Measurements from ENCODE around the gene EYS. TPM values are rescaled to one million over a fixed set of nuclear protein-coding genes. Genes with fewer than 3 reads are reported as not detected.

EYS gene
- total RNA-seq, 1 donor from 2014 or later = 0.06 TPM

DNA sequence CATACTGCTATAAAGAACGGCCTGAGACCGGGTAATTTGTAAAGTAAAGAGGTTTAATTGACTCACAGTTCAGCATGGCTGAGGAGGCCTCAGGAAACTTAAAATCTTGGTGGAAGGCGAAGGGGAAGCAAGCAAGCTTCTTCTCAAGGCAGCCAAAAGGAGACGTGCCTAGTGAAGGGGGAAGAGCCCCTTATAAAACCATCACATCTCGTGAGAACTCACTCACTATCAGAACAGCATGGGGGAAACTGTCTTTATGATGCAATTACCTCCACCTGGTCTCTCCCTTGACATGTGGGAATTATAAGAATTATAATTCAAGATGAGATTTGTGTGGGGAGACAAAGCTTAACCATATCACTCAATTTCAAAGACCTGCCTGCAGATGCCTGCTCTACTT, 447.0 kb downstream of the EYS start:
- TF ChIP-seq, protein P1, sequence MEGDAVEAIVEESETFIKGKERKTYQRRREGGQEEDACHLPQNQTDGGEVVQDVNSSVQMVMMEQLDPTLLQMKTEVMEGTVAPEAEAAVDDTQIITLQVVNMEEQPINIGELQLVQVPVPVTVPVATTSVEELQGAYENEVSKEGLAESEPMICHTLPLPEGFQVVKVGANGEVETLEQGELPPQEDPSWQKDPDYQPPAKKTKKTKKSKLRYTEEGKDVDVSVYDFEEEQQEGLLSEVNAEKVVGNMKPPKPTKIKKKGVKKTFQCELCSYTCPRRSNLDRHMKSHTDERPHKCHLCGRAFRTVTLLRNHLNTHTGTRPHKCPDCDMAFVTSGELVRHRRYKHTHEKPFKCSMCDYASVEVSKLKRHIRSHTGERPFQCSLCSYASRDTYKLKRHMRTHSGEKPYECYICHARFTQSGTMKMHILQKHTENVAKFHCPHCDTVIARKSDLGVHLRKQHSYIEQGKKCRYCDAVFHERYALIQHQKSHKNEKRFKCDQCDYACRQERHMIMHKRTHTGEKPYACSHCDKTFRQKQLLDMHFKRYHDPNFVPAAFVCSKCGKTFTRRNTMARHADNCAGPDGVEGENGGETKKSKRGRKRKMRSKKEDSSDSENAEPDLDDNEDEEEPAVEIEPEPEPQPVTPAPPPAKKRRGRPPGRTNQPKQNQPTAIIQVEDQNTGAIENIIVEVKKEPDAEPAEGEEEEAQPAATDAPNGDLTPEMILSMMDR (conservative IDR thresholded peaks at IDR 0.05; ENCODE audit: low read depth, low read length) = no peak
- no peak overlapping the region for H3K4me3 ChIP-seq (ENCODE audit: low read depth, low read length)
- DNase-seq (ENCODE audit: low read depth) = no peak

DNA sequence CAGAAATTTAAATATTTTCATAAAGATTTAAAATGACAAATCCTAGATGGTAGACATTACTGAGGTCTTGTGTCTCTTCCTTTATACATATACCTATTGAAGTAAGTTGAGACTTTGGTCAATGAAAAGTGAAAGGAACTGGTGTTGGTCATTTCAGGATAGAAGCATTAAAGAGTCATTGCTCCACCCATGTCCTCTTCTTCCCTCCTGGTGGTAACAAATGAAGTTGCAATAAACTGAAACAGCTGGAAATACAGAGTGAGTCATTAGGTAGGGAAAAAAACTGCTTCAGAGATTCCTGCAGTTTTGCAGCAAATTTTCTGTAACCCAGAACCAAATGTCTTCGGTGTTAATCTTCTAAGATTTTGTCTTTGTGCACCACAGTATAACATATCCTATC, 448.0 kb downstream of the EYS start:
- no peak for DNase-seq (ENCODE audit: low read depth)
- TF ChIP-seq, protein P1 (conservative IDR thresholded peaks at IDR 0.05; ENCODE audit: low read depth, low read length) = peak; percentile 44

DNA sequence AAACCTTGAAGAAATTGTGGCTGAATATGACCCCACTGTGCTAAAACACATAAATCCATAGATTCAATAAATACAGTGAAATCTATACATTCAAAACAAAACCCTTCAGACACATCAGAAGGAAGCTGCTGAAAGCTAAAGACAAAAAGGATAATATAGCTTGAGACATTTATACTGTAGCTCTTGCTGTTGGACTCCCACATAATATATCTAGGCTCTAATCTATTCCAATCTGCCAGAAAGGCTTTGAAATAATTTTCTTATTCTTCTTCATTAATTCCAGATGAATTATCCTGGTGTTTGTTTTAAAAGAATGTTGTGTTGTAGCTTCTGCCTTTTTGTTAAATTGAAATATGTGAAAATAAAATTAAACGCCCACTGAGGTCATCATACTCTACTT, 454.0 kb downstream of the EYS start:
- DNase-seq (ENCODE audit: low read depth) = no peak
- no peak overlapping the region for H3K4me3 ChIP-seq (ENCODE audit: low read depth, low read length)
- TF ChIP-seq, protein P1 (conservative IDR thresholded peaks at IDR 0.05; ENCODE audit: low read depth, low read length) = no peak

More for the DNA sequence above, 448.0 kb downstream of the EYS start:
- H3K4me3 ChIP-seq (ENCODE audit: low read depth, low read length) = no peak overlapping the region

DNA sequence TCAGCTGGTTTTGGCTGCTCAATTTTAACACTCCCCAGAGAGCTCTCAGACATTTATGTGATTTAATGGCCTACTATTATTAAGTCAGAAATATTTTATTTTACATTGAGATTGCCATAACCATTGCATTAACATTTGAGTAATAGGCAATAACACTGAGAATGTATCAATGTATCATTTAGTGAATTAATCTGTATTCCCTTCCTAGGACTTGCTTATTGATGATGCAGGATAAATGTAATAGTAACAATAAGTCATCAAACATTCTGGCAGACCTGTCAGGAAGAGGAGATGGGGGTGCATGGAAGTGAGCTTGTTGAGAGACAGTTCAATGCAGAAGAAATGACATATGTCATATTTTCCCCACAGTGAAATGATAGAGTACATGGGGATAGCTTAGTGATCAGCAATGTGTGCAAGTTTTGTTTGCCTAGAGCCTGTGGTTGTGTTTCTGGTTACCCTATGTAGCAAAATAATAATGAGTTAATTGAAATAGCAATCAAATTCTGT, 458.9 kb downstream of the EYS start:
- TF ChIP-seq, protein P1 (conservative IDR thresholded peaks at IDR 0.05; ENCODE audit: low read depth, low read length) = no peak
- no peak overlapping the region for H3K4me3 ChIP-seq (ENCODE audit: low read depth, low read length)
- no peak for DNase-seq (ENCODE audit: low read depth)

DNA sequence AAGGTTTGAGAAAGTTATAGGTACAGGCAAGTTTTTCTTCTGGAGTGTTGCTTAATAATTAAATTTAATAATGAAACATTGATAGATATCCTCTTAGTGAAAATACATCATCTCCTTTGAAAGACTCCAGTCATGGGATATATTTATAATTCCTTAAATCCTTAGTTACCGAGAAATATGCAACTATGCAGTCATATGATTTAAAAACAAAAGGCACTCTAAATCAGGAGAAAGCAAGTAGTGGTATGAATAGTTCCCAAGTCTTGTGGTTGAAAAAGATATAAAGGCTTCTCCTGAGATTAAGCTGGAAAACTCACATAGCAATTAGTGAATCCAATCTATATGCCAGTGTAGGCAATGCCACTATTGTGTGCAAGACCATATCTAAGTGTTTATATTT, 475.4 kb downstream of the EYS start:
- TF ChIP-seq, protein P1 (conservative IDR thresholded peaks at IDR 0.05; ENCODE audit: low read depth, low read length) = no peak
- no peak overlapping the region for H3K4me3 ChIP-seq (ENCODE audit: low read depth, low read length)
- DNase-seq (ENCODE audit: low read depth) = no peak

DNA sequence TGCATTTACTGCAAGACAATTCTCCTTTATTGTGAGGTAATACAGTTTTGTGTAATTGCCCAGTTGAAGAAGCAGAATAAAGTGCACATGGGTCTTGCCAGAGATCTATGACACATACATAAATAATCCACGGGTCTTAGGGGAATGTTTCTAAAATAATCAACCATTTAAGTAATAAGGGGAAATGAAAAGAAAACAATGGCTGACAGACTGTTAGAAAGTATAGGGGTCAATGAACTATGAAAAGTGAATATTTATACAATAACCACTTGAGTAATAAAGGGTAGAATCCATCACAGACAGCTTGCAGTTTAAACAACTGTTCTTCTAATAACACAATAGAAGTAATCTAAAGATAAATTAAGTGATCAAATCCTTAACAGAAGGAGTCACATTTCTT, 477.2 kb downstream of the EYS start:
- DNase-seq (ENCODE audit: low read depth) = no peak
- H3K4me3 ChIP-seq (ENCODE audit: low read depth, low read length) = no peak overlapping the region
- TF ChIP-seq, protein P1 (conservative IDR thresholded peaks at IDR 0.05; ENCODE audit: low read depth, low read length) = no peak

DNA sequence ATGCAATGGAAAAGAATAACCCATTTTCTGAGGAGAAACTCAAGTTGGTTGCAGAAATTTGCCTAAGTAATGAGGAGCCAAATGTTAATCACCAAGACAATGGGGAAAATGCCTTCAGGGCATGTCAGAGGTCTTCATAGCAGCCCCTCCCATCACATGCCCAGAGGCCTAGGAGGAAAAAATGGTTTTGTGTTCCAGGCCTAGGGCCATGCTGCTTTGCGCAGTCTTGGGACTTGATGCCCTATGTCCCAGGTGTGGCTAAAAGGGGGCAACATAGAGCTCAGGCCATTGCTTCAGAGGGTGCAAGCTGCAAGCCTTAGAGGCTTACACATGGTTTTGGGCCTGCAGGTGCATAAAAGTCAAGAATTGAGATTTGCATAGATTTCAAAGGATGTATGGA, 485.9 kb downstream of the EYS start:
- TF ChIP-seq, protein P1 (conservative IDR thresholded peaks at IDR 0.05; ENCODE audit: low read depth, low read length) = no peak

More for the DNA sequence above, 485.9 kb downstream of the EYS start:
- DNase-seq (ENCODE audit: low read depth) = no peak
- H3K4me3 ChIP-seq (ENCODE audit: low read depth, low read length) = no peak overlapping the region

Measured in epithelial cell of proximal tubule (primary cell).